Keratinocyte (primary cell): Measurements from ENCODE around the gene RGS3. TPM values are rescaled to one million over a fixed set of nuclear protein-coding genes. Genes with fewer than 3 reads are reported as not detected.

ENCODE experiments used
- DNase-seq: peaks from one replicate; pipeline ENCODE4 v3.0.0-alpha.2; 2011; ENCODE audit warnings: low read depth, missing footprints, low spot score
- FAIRE-seq: peaks from 2 replicates; lab custom pipeline; 2011; peaks lifted over from hg19 to GRCh38; lab: Jason Lieb, UNC
- H2AFZ ChIP-seq: 2 replicates; pipeline ENCODE4 v1.6.0; 2012; ENCODE audit warnings: low read length, control low read depth, inconsistent platforms; ENCODE audit not compliant: control insufficient read depth
- H3K27ac ChIP-seq: 2 replicates; pipeline ENCODE4 v1.5.1; 2011; ENCODE audit warnings: low read length; ENCODE audit not compliant: control insufficient read depth, insufficient read depth
- H3K27me3 ChIP-seq: 3 replicates; pipeline ENCODE4 v1.6.0; 2011; ENCODE audit warnings: low read length; ENCODE audit not compliant: control insufficient read depth, insufficient read depth; ENCODE audit errors: extremely low read depth
- H3K36me3 ChIP-seq, 2 experiments: 2 replicates in 1 of 2; 3 replicates in 1 of 2; pipeline ENCODE4 v1.5.1; 2011; ENCODE audit warnings: low read length in 2 of 2, mild to moderate bottlenecking in 1 of 2; ENCODE audit not compliant: control insufficient read depth in 2 of 2, insufficient read depth in 2 of 2; ENCODE audit errors: extremely low read depth in 1 of 2
- H3K4me1 ChIP-seq: 3 replicates; pipeline ENCODE4 v1.5.1; 2011; ENCODE audit warnings: low read length; ENCODE audit not compliant: control insufficient read depth, insufficient read depth; ENCODE audit errors: extremely low read depth
- H3K4me2 ChIP-seq: 3 replicates; pipeline ENCODE4 v1.6.0; 2011; ENCODE audit warnings: low read depth, low read length; ENCODE audit not compliant: control insufficient read depth, insufficient read depth; ENCODE audit errors: extremely low read depth
- H3K4me3 ChIP-seq, 3 experiments: fragments of 200-600 bp in 1 of 3; sonication (generic) in 1 of 3; 2 replicates in 2 of 3; 3 replicates in 1 of 3; pipeline ENCODE4 v1.5.1; 2011 to 2016; ENCODE audit warnings: low read length in 3 of 3, mild to moderate bottlenecking in 3 of 3, control low read depth in 2 of 3, inconsistent platforms in 1 of 3, low read depth in 1 of 3, mixed read lengths in 1 of 3, mixed run types in 1 of 3, moderate library complexity in 1 of 3; ENCODE audit not compliant: control insufficient read depth in 2 of 3, insufficient read depth in 2 of 3; ENCODE audit errors: extremely low read depth in 1 of 3
- H3K79me2 ChIP-seq: 2 replicates; pipeline ENCODE4 v1.6.0; 2012; ENCODE audit warnings: low read length; ENCODE audit not compliant: control insufficient read depth, insufficient read depth
- H3K9ac ChIP-seq: 3 replicates; pipeline ENCODE4 v1.6.0; 2011; ENCODE audit warnings: low read length; ENCODE audit not compliant: control insufficient read depth, insufficient read depth; ENCODE audit errors: extremely low read depth
- H3K9me1 ChIP-seq: 3 replicates; pipeline ENCODE4 v1.6.0; 2011; ENCODE audit warnings: low read length; ENCODE audit not compliant: control insufficient read depth, insufficient read depth; ENCODE audit errors: extremely low read depth
- H3K9me3 ChIP-seq: 2 replicates; pipeline ENCODE4 v1.5.1; 2012; ENCODE audit warnings: low read depth, low read length; ENCODE audit not compliant: control insufficient read depth
- H4K20me1 ChIP-seq: 3 replicates; pipeline ENCODE4 v1.6.0; 2011; ENCODE audit warnings: low read length; ENCODE audit not compliant: control insufficient read depth, insufficient read depth; ENCODE audit errors: extremely low read depth
- CTCF ChIP-seq, 3 experiments: IDR thresholded peaks in 1 of 3; conservative IDR thresholded peaks in 1 of 3; optimal IDR thresholded peaks in 1 of 3; 2 replicates in 2 of 3; 3 replicates in 1 of 3; pipeline versions ENCODE3 to v1.5.1; 2011; ENCODE audit warnings: low read length in 3 of 3, mild to moderate bottlenecking in 3 of 3, moderate library complexity in 2 of 3, control low read depth in 1 of 3, inconsistent platforms in 1 of 3; ENCODE audit not compliant: insufficient read depth in 2 of 3; ENCODE audit errors: extremely low read depth in 1 of 3
- EZH2 ChIP-seq: IDR thresholded peaks from one replicate; pipeline ENCODE4 v1.6.1; 2012; ENCODE audit warnings: inconsistent platforms, mild to moderate bottlenecking, low read length, moderate library complexity
- dilution Hi-C: fragments of 300-500 bp; cut with MboI; formaldehyde crosslinking; loops from one replicate; pipeline ENCODE4 v1.7.0; 2020; ENCODE audit warnings: low sequenced_read_pairs; ENCODE audit not compliant: extremely low pct_ligation_motif_present
- polyA plus RNA-seq, 5 experiments: library from polyadenylated mRNA; depleted of rRNA in 3 of 5; stranded (reverse) in 3 of 5; stranded (forward) in 1 of 5; unstranded in 1 of 5; fragments of >200 nt; gene quantifications; 1 replicate in 1 of 5; 2 replicates in 3 of 5; 3 replicates in 1 of 5; pipeline versions ENCODE4 v1.2.1 to v1.2.3, GENCODE V29; 2011 to 2012; ENCODE audit warnings: missing spikeins in 2 of 5, low read depth in 1 of 5, low replicate concordance in 1 of 5

RGS3 gene
- polyA plus RNA-seq, 1 donor (not counting 4 experiments of a cell fraction or from before 2014, with no cell fraction given), result 19.6 TPM

- Histone ChIP-seq H3K27me3 (peaks cover 8% of the 10 kb centered on the region), H3K4me1 (no peaks in the 10 kb centered on the region), H3K79me2 (no peaks in the 10 kb centered on the region), H2AFZ (no peak overlapping the region), H3K4me3 (no peak overlapping the region), H3K9me3 (no peaks in the 10 kb centered on the region), H4K20me1 (no peaks in the 10 kb centered on the region), H3K27ac (no peak overlapping the region), H3K36me3 (no peaks in the 10 kb centered on the region), H3K4me2 (no peak overlapping the region), H3K9me1 (no peaks in the 10 kb centered on the region), H3K9ac (no peak overlapping the region)
- DNase-seq (no peak), FAIRE-seq (no peak)
- no peak for TF ChIP-seq CTCF (optimal IDR thresholded peaks at IDR 0.05 in 1 of 3, IDR thresholded peaks at IDR 0.05 in 1 of 3, conservative IDR thresholded peaks at IDR 0.05 in 1 of 3; ENCODE audit: extremely low read depth in 1 of 3, insufficient read depth in 2 of 3, low read length in 3 of 3)
- TF ChIP-seq EZH2, result no peak
- dilution Hi-C loops, result no loop called here
Observed at GRCh38 chr9:113530942-113531341, 67.4 kb downstream of the RGS3 start.

- H3K27me3 ChIP-seq, result peaks cover 8% of the 10 kb centered on the region
- no peaks in the 10 kb centered on the region for H3K36me3 ChIP-seq
- no peaks in the 10 kb centered on the region for H3K9me3 ChIP-seq
- dilution Hi-C loops, result no loop called here
- H3K27ac ChIP-seq, result no peak overlapping the region
- DNase-seq (no peak), FAIRE-seq (no peak)
- no peaks in the 10 kb centered on the region for H4K20me1 ChIP-seq
- no peak overlapping the region for H2AFZ ChIP-seq
- no peak for TF ChIP-seq CTCF (optimal IDR thresholded peaks at IDR 0.05 in 1 of 3, IDR thresholded peaks at IDR 0.05 in 1 of 3, conservative IDR thresholded peaks at IDR 0.05 in 1 of 3; ENCODE audit: extremely low read depth in 1 of 3, insufficient read depth in 2 of 3, low read length in 3 of 3)
- no peak for TF ChIP-seq EZH2
- H3K4me1 ChIP-seq, result no peaks in the 10 kb centered on the region
- H3K9me1 ChIP-seq, result no peaks in the 10 kb centered on the region
- H3K79me2 ChIP-seq, result no peaks in the 10 kb centered on the region
- no peak overlapping the region for H3K4me2 ChIP-seq
- no peak overlapping the region for H3K4me3 ChIP-seq
- no peak overlapping the region for H3K9ac ChIP-seq
Observed at GRCh38 chr9:113531919-113532808, 68.6 kb downstream of the RGS3 start.
